Stromal cell of bone marrow (primary cell): ENCODE results near the gene ALDH1L1.

ENCODE experiments used
- DNase-seq: peaks from one replicate; pipeline ENCODE4 v3.0.0-alpha.2; 2012; ENCODE audit warnings: low read depth

Gene ALDH1L1

GRCh38 chr3:126134219-126134975 lies 46.0 kb downstream of the ALDH1L1 start:
- peak; percentile 11 for DNase-seq

- no peak for DNase-seq
These were observed 46.8 kb downstream of the ALDH1L1 start for GRCh38 chr3:126133606-126134005.

GRCh38 chr3:126132751-126133511 lies 47.5 kb downstream of the ALDH1L1 start:
- no peak for DNase-seq

- DNase-seq: no peak
These were observed 48.3 kb downstream of the ALDH1L1 start for GRCh38 chr3:126131881-126132750.

- DNase-seq: no peak
These were observed 49.2 kb downstream of the ALDH1L1 start for GRCh38 chr3:126130981-126131745.

- DNase-seq: no peak
These were observed 50.1 kb downstream of the ALDH1L1 start for GRCh38 chr3:126130081-126130855.

- DNase-seq: no peak
These were observed 50.9 kb downstream of the ALDH1L1 start for GRCh38 chr3:126129398-126129891.

- DNase-seq: no peak
These were observed 51.6 kb downstream of the ALDH1L1 start for GRCh38 chr3:126128504-126129397.

GRCh38 chr3:126127904-126128303 lies 52.5 kb downstream of the ALDH1L1 start:
- no peak for DNase-seq

- no peak for DNase-seq
These were observed 52.9 kb downstream of the ALDH1L1 start for GRCh38 chr3:126127452-126127851.

- DNase-seq: no peak
These were observed 53.5 kb downstream of the ALDH1L1 start for GRCh38 chr3:126126811-126127431.

GRCh38 chr3:126126286-126126685 lies 54.1 kb downstream of the ALDH1L1 start:
- no peak for DNase-seq

GRCh38 chr3:126125781-126126251 lies 54.6 kb downstream of the ALDH1L1 start:
- DNase-seq: no peak

GRCh38 chr3:126125341-126125740 lies 55.0 kb downstream of the ALDH1L1 start:
- DNase-seq: no peak

- no peak for DNase-seq
These were observed 55.5 kb downstream of the ALDH1L1 start for GRCh38 chr3:126124896-126125295.

- DNase-seq: no peak
These were observed 56.1 kb downstream of the ALDH1L1 start for GRCh38 chr3:126124148-126124868.

- no peak for DNase-seq
These were observed 58.8 kb downstream of the ALDH1L1 start for GRCh38 chr3:126121632-126122031.

- DNase-seq: no peak
These were observed 59.3 kb downstream of the ALDH1L1 start for GRCh38 chr3:126121074-126121473.
